ENCODE results near the gene PRKD1. TPM values are rescaled to one million over a fixed set of nuclear protein-coding genes. Genes with fewer than 3 reads are reported as not detected.
"Not testable (repeated sequence)": the region's sequence is repeated elsewhere in the genome, so short reads cannot be mapped to it uniquely, and the experiment has no call there.

The PRKD1 gene
- total RNA-seq, 1 experiment from 2014 or later: 11.6 TPM

- not testable (repeated sequence) for H3K27me3 ChIP-seq; H3K4me3 ChIP-seq; H3K27ac ChIP-seq; DNase-seq; H3K4me1 ChIP-seq; H3K36me3 ChIP-seq; H3K9me3 ChIP-seq (replicated peaks)
Observed at GRCh38 chr14:29689597-29689996, 238.1 kb downstream of the PRKD1 start.

- Histone ChIP-seq H3K27ac (no peak overlapping the region), H3K27me3 (no peaks in the 10 kb centered on the region), H3K9me3 (replicated peaks) (no peaks in the 10 kb centered on the region), H3K4me3 (no peak overlapping the region), H3K4me1 (no peaks in the 10 kb centered on the region), H3K36me3 (no peaks in the 10 kb centered on the region)
- no peak for DNase-seq
Observed at GRCh38 chr14:29687866-29688265, 239.8 kb downstream of the PRKD1 start.

- no peaks in the 10 kb centered on the region for H3K36me3 ChIP-seq
- no peak overlapping the region for H3K4me3 ChIP-seq
- no peaks in the 10 kb centered on the region for H3K4me1 ChIP-seq
- no peak for DNase-seq
- no peak overlapping the region for H3K27ac ChIP-seq
- H3K9me3 ChIP-seq (replicated peaks): no peaks in the 10 kb centered on the region
- H3K27me3 ChIP-seq: no peaks in the 10 kb centered on the region
Observed at GRCh38 chr14:29687071-29687765, 240.4 kb downstream of the PRKD1 start.

- no peaks in the 10 kb centered on the region for H3K9me3 ChIP-seq (replicated peaks)
- no peak for DNase-seq
- no peaks in the 10 kb centered on the region for H3K27me3 ChIP-seq
- H3K4me3 ChIP-seq: no peak overlapping the region
- no peak overlapping the region for H3K27ac ChIP-seq
- no peaks in the 10 kb centered on the region for H3K4me1 ChIP-seq
- no peaks in the 10 kb centered on the region for H3K36me3 ChIP-seq
Observed at GRCh38 chr14:29684926-29685325, 242.7 kb downstream of the PRKD1 start.

- no peak for DNase-seq
- H3K27ac ChIP-seq: no peak overlapping the region
- H3K27me3 ChIP-seq: no peaks in the 10 kb centered on the region; the same call in 1 of the 2 replicates
- no peak overlapping the region for H3K4me3 ChIP-seq
- H3K4me1 ChIP-seq: no peaks in the 10 kb centered on the region
- no peaks in the 10 kb centered on the region for H3K36me3 ChIP-seq
- H3K9me3 ChIP-seq (replicated peaks): no peaks in the 10 kb centered on the region
Observed at GRCh38 chr14:29682789-29683188, 244.9 kb downstream of the PRKD1 start.

- no peaks in the 10 kb centered on the region for H3K4me1 ChIP-seq
- no peak for DNase-seq
Observed at GRCh38 chr14:29681316-29681715, 246.3 kb downstream of the PRKD1 start.

GRCh38 chr14:29674566-29675285 is 252.9 kb downstream of the PRKD1 start:
- no peak for DNase-seq
- Histone ChIP-seq H3K27ac (no peak overlapping the region), H3K4me1 (no peaks in the 10 kb centered on the region), H3K4me3 (no peak overlapping the region), H3K27me3 (no peaks in the 10 kb centered on the region; the same call in 1 of the 2 replicates), H3K9me3 (replicated peaks) (no peaks in the 10 kb centered on the region), H3K36me3 (no peaks in the 10 kb centered on the region)

More at GRCh38 chr14:29681316-29681715, 246.3 kb downstream of the PRKD1 start:
- H3K9me3 ChIP-seq (replicated peaks): no peaks in the 10 kb centered on the region
- no peak overlapping the region for H3K4me3 ChIP-seq
- H3K27ac ChIP-seq: no peak overlapping the region
- no peaks in the 10 kb centered on the region; the same call in 1 of the 2 replicates for H3K27me3 ChIP-seq
- H3K36me3 ChIP-seq: no peaks in the 10 kb centered on the region

- no peaks in the 10 kb centered on the region for H3K4me1 ChIP-seq
- H3K4me3 ChIP-seq: no peak overlapping the region
- H3K9me3 ChIP-seq (replicated peaks): no peaks in the 10 kb centered on the region
- DNase-seq: no peak
- no peaks in the 10 kb centered on the region for H3K27me3 ChIP-seq
- no peaks in the 10 kb centered on the region for H3K36me3 ChIP-seq
- H3K27ac ChIP-seq: no peak overlapping the region
Observed at GRCh38 chr14:29672831-29673230, 254.8 kb downstream of the PRKD1 start.

- Histone ChIP-seq H3K9me3 (replicated peaks) (no peaks in the 10 kb centered on the region), H3K27me3 (no peaks in the 10 kb centered on the region), H3K27ac (no peak overlapping the region), H3K4me3 (no peak overlapping the region), H3K36me3 (no peaks in the 10 kb centered on the region), H3K4me1 (no peaks in the 10 kb centered on the region)
- DNase-seq: no peak
Observed at GRCh38 chr14:29671034-29671433, 256.6 kb downstream of the PRKD1 start.

GRCh38 chr14:29668201-29668600 is 259.4 kb downstream of the PRKD1 start:
- Histone ChIP-seq H3K4me3 (no peak overlapping the region), H3K36me3 (peaks cover 4% of the 10 kb centered on the region), H3K9me3 (replicated peaks) (peaks cover 2% of the 10 kb centered on the region; the same call in 1 of the 2 replicates), H3K27ac (no peak overlapping the region), H3K27me3 (no peaks in the 10 kb centered on the region), H3K4me1 (no peaks in the 10 kb centered on the region)
- DNase-seq: no peak

- no peak overlapping the region for H3K4me3 ChIP-seq
- DNase-seq: no peak
- H3K36me3 ChIP-seq: peaks cover 4% of the 10 kb centered on the region
- H3K27ac ChIP-seq: no peak overlapping the region
- H3K27me3 ChIP-seq: no peaks in the 10 kb centered on the region
- H3K9me3 ChIP-seq (replicated peaks): peaks cover 2% of the 10 kb centered on the region; the same call in 1 of the 2 replicates
- H3K4me1 ChIP-seq: no peaks in the 10 kb centered on the region
Observed at GRCh38 chr14:29664515-29664914, 263.1 kb downstream of the PRKD1 start.

- Histone ChIP-seq H3K4me3 (no peak overlapping the region), H3K27me3 (no peaks in the 10 kb centered on the region), H3K27ac (no peak overlapping the region), H3K9me3 (replicated peaks) (peaks cover 2% of the 10 kb centered on the region; the same call in 1 of the 2 replicates), H3K36me3 (peaks cover 6% of the 10 kb centered on the region), H3K4me1 (no peaks in the 10 kb centered on the region)
- no peak for DNase-seq
Observed at GRCh38 chr14:29663281-29663801, 264.3 kb downstream of the PRKD1 start.

- no peaks in the 10 kb centered on the region for H3K27me3 ChIP-seq
- no peak overlapping the region for H3K4me3 ChIP-seq
- H3K27ac ChIP-seq: no peak overlapping the region
- no peaks in the 10 kb centered on the region for H3K4me1 ChIP-seq
- peak in 1 of 2 experiments; percentile 13 for DNase-seq
- no peaks in the 10 kb centered on the region for H3K9me3 ChIP-seq (replicated peaks)
- H3K36me3 ChIP-seq: peaks cover 3% of the 10 kb centered on the region; the same call in 1 of the 2 replicates
Observed at GRCh38 chr14:29654901-29655550, 272.6 kb downstream of the PRKD1 start.

- no peak overlapping the region for H3K4me3 ChIP-seq
Observed at GRCh38 chr14:29653303-29653702, 274.3 kb downstream of the PRKD1 start.

GRCh38 chr14:29652571-29652970 is 275.1 kb downstream of the PRKD1 start:
- no peak for DNase-seq

More at GRCh38 chr14:29653303-29653702, 274.3 kb downstream of the PRKD1 start:
- no peak overlapping the region for H3K27ac ChIP-seq
- H3K9me3 ChIP-seq (replicated peaks): peaks cover 7% of the 10 kb centered on the region; the same call in 1 of the 2 replicates
- no peak for DNase-seq
- no peaks in the 10 kb centered on the region for H3K4me1 ChIP-seq
- peaks cover under 1% of the 10 kb centered on the region; the same call in 1 of the 2 replicates for H3K36me3 ChIP-seq
- no peaks in the 10 kb centered on the region for H3K27me3 ChIP-seq

More at GRCh38 chr14:29652571-29652970, 275.1 kb downstream of the PRKD1 start:
- Histone ChIP-seq H3K27ac (no peak overlapping the region), H3K9me3 (replicated peaks) (peaks cover 15% of the 10 kb centered on the region), H3K36me3 (no peaks in the 10 kb centered on the region), H3K4me1 (no peaks in the 10 kb centered on the region), H3K4me3 (no peak overlapping the region), H3K27me3 (no peaks in the 10 kb centered on the region)

Data from SJCRH30 (cell line).